Skin epidermis (tissue), 12 donors: Measurements from ENCODE around the gene SHLD1.
A peak's percentile ranks its signal among the peaks of the same experiment; 100 is the strongest.
"Not testable (repeated sequence)": the region's sequence is repeated elsewhere in the genome, so short reads cannot be mapped to it uniquely, and the experiment has no call there.

Experiments used
- H3K27ac ChIP-seq, 21 experiments: fragments of 200-600 bp; sonication (generic) in 11 of 21; one replicate each; pipeline ENCODE4 v1.5.0; 2020; ENCODE audit warnings: mild to moderate bottlenecking in 3 of 21, inconsistent platforms in 2 of 21, moderate library complexity in 2 of 21
- H3K4me3 ChIP-seq, 7 experiments: fragments of 200-600 bp; sonication (generic) in 2 of 7; one replicate each; pipeline ENCODE4 v1.5.0; 2020; ENCODE audit warnings: inconsistent platforms in 2 of 7, mild to moderate bottlenecking in 2 of 7, moderate library complexity in 1 of 7

SHLD1 gene

DNA sequence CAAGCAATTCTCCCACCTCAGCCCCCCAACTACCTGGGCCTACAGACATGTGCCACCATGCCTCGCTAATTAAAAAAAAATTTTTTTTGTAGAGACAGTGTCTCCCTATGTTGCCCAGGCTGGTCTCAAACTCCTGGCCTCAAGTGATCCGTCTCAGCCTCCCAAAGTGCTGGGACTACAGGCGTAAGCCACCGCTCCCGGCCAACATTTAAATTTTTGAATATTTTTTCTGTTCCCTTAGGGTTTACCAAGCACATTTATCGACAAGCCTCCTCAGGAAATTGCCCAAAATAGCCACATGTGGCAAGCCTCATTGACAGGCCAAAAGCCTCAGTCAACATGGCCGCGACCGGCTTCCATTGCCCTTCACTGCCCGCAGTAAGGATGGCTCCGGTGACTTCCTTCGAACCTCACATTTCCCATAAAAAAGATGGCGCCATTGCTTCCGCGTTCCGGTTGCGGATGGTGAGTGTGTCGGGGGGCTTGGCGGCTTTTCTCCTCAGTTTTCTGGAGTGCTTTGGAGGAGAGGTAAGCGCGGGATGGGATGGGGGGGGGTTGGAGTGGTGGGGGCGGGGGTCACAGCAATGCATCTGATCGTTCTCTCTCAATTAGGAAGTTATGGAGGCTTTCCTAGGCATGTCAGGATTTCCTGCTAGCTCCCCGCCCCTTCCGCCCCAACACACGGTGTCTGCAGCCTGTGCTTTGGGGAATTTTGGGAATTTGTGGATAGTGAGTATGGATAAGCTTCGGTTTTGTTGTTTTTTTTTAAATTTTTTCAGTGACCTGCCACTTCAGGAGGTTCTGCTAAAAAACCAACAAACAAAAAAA, at the start of gene SHLD1:
Gene SHLD1, plus strand, starts transcription at position 450 of the 828 bp plus-strand sequence. CDS start 22,465 bp downstream, outside the sequence.
- peak within 1 kb of the TSS; percentile 40 to 68 (median 52) for H3K4me3 ChIP-seq

GRCh38 chr20:5702339-5702738, 47.9 kb upstream of the SHLD1 start:
- H3K4me3 ChIP-seq, H3K27ac ChIP-seq: not testable (repeated sequence)

More for the DNA sequence above, at the start of gene SHLD1:
- H3K27ac ChIP-seq, result peak within 1 kb of the TSS; percentile 49 to 99 (median 94)

GRCh38 chr20:5703681-5704101, 46.5 kb upstream of the SHLD1 start:
- H3K27ac ChIP-seq, result no peak overlapping the region
- no peak overlapping the region for H3K4me3 ChIP-seq

DNA sequence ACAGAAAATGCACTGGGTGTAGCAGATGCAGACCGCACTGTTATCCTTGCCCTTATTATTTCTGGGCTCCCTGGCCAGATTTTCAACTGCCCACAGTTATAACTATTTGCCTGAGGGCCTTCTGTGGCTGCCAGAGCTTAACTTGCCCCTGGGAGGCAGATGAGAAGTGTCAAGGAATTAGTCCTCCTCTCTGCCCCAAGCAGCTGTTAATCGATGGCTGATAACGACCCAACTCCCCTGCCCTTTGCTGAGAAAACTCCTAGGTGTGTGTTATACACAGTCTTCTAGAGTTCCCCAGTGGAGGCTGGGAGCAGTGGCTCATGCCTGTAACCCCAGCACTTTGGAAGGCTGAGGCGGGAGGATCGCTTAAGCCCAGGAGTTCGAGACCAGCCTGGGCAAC, 44.4 kb upstream of the SHLD1 start:
- no peak overlapping the region for H3K4me3 ChIP-seq
- H3K27ac ChIP-seq, result no peak overlapping the region

GRCh38 chr20:5706797-5707196, 43.4 kb upstream of the SHLD1 start:
- Histone ChIP-seq H3K27ac (no peak overlapping the region), H3K4me3 (no peak overlapping the region)

DNA sequence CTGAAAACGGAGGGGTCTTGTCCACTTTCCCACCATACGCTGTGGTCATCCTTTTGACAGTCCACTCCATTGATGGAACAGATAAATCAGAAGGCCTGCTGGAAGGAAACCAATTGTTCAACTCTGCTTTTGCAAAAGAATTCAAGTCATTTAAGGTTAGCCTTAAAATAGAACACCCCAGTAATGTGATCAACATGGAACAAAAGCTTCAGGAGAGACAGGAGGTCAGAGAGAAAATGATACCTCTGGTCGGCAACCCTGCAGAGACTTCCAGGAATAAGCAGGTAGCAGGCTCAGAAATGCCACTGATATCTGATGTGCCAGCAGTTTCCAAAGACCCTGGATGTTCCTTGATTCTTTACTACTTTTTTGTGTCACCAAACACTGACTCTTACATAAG, 39.6 kb upstream of the SHLD1 start:
- H3K4me3 ChIP-seq, result no peak overlapping the region
- no peak overlapping the region for H3K27ac ChIP-seq

- Histone ChIP-seq H3K27ac (peak overlapping the region in 8 of 21 experiments; percentile 5 to 68 (median 36)), H3K4me3 (no peak overlapping the region)
Observed at GRCh38 chr20:5714261-5715041, 35.8 kb upstream of the SHLD1 start.

GRCh38 chr20:5715071-5715841, 34.9 kb upstream of the SHLD1 start:
- H3K4me3 ChIP-seq, result no peak overlapping the region
- peak overlapping the region in 6 of 21 experiments; percentile 25 to 65 (median 40) for H3K27ac ChIP-seq

DNA sequence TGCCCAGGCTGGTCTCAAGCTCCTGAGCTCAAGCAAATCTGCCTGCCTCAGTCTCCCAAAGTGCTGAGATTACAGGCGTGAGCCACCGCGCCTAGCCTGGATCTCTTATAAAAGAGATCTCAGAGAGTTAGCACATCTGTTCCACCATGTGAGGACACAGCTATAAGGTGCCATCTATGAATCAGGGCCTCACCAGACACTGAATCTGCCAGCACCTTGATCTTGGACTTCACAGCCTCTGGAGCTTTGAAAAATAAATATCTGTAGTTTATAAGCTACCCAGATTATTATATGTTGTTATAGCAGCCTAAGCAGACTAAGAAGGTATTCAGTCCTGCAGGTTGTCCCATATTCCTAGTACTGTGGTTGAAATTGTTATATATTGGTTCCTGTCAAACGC, 33.2 kb upstream of the SHLD1 start:
- Histone ChIP-seq H3K27ac (no peak overlapping the region), H3K4me3 (no peak overlapping the region)

DNA sequence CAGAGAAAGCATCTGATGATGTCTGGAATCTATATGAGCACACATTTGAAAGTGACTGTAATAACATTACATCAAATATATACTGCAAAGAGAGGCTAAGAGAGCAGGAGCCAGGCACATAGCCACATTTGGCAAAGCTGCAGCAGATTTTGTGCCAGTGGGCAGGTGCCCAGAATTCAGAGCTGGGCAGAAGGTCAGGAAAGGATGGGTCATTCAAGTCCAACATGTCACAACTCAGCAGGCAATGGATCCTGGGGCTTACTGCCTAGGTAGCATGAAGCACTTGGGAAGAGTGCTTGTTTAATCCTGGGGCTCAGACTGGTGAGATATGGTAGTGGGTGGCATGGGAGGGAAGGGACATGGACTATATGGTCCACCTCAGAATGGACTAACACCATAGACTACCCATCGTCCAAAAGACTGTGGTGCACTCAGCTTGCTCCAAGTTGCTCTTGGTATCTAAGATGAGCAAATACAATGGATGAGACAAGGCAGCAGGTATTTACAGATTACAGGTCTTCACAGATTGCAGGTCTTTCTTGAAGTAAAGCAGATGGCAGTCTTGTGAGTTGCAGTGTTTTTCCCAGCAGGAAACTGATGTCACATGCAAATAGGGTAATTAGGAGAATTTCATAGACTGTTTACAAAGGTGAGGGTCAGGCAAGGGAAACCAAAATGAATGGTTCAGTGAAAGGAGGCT, 31.2 kb upstream of the SHLD1 start:
- Histone ChIP-seq H3K27ac (no peak overlapping the region), H3K4me3 (no peak overlapping the region)

DNA sequence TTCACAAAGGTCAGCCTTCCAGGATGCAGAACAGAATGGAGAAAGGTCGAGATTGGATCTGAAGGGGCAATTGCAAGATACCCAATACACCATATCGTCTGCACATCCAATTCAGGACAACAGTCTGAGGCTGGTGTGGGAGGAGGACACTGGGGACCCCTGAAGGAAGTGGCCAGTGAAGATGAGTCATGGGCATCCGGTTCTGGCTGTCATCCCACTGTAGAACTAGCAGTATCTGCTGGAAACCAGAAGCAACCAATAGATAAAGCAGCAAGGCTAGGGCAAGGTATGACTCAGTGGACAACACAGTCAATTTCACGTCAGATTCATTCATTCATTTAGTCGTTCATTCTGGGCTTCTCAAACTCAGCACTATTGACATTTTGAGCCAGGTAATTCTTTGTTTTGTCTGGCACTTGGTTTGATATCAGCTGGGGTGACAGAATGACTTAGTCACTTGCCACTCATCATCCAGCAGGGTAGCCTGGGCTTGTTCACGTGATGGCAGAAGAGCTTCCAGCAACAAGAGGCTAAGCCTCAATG, 30.3 kb upstream of the SHLD1 start:
- Histone ChIP-seq H3K27ac (no peak overlapping the region), H3K4me3 (no peak overlapping the region)

GRCh38 chr20:5720696-5721095, 29.5 kb upstream of the SHLD1 start:
- no peak overlapping the region for H3K4me3 ChIP-seq
- no peak overlapping the region for H3K27ac ChIP-seq

DNA sequence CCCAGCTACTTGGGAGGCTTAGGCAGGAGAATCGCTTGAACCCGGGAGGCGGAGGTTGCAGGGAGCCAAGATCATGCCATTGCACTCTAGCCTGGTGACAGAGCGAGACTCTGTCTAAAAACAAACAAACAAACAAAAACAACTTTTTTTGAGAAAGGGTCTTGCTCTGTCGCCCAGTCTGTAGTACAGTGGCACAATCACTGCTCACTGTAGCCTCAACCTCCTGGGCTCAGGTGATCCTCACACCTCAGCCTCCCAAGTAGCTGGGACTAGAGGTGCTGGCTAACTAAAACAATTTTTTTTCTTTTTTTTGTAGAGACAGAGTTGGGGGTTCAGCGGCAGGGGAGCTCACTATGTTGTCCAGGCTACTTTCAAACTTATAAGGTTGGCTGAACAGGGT, 28.8 kb upstream of the SHLD1 start:
- H3K27ac ChIP-seq, H3K4me3 ChIP-seq: not testable (repeated sequence)

DNA sequence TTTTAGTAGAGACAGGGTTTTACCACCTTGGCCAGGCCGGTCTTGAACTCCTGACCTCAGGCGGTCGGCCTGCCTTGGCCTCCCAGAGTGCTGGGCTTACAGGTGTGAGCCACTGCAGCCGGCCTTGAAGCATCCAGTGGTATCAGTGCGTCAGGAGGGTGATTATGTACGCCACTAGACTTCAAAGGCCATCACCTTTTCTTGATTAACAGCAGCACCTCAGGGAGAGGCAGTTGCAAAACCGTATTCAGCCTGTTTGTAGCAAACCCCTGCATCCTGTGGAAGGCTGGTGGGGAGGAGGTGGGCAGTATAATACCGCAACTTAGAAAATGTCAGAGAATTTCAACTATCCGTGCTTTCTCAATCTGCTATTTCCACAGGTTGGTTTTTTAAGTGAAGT, 27.3 kb upstream of the SHLD1 start:
- H3K4me3 ChIP-seq, result no peak overlapping the region
- no peak overlapping the region for H3K27ac ChIP-seq

GRCh38 chr20:5725183-5725463, 25.1 kb upstream of the SHLD1 start:
- H3K4me3 ChIP-seq, result not testable (repeated sequence)
- H3K27ac ChIP-seq, result peak overlapping the region in 1 of 21 experiments; percentile 56

DNA sequence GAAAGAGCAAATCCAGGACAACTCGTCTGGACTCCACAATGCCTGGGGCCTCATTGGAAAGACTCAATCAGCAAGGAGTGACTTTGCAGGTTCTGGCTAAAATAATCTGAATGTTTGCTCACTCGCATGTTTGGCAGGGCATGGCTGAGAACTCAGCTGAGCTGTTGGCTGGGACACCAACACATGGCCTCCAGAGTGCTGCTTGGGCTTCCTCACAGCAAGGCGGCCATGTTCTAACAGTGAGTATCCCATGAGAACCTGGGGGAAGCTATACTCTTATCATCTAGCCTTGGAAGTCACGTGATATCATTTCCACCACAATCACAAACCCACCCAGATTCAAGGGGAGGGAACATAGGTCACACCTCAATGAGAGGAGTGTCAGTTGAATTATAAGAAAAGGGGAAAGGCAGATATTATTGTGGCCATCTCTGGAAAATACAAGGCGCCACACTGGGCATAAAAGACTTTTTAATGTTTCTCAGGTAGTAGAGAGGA, 23.1 kb upstream of the SHLD1 start:
- Histone ChIP-seq H3K4me3 (no peak overlapping the region), H3K27ac (no peak overlapping the region)

DNA sequence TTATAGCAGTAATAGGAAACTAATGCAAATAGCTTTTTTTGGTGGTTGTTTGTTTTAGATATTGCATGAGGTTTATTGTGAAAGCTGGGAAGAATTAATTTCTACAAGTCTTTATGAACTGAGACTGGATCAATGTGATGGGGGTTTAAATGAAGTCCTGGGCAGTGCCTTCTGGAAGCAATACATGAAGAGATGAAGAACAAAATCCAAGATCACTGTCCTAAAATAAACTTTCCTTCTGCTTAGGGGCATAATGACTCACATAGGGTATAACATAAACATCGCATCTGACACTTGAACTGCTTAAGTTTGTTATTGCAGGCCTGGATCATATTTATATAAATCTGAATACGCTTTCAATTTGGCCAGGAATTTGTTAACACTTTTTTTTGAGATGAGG, 20.9 kb upstream of the SHLD1 start:
- no peak overlapping the region for H3K4me3 ChIP-seq
- no peak overlapping the region for H3K27ac ChIP-seq

- Histone ChIP-seq H3K4me3 (no peak overlapping the region), H3K27ac (no peak overlapping the region)
Observed at GRCh38 chr20:5730131-5730530, 20.1 kb upstream of the SHLD1 start.

- H3K4me3 ChIP-seq, result no peak overlapping the region
- no peak overlapping the region for H3K27ac ChIP-seq
Observed at GRCh38 chr20:5731753-5732366, 18.3 kb upstream of the SHLD1 start.
